Renal cortex interstitium (tissue), 11 donors: ENCODE results near the gene RPL27A. TPM values are rescaled to one million over a fixed set of nuclear protein-coding genes. Genes with fewer than 3 reads are reported as not detected.

ENCODE experiments used
- DNase-seq, 11 donors: peaks; one replicate each; pipeline ENCODE4 v3.0.0-alpha.2; 2013; ENCODE audit warnings: low read depth in 9 of 11, low spot score in 4 of 11; ENCODE audit errors: extremely low read depth in 1 of 11
- polyA plus RNA-seq, 3 donors: library from polyadenylated mRNA; unstranded; fragments of 120-200 nt; gene quantifications; one replicate each; pipeline ENCODE4 v1.2.1, GENCODE V29; 2013; ENCODE audit not compliant: insufficient read length in 3 of 3

The RPL27A gene
- polyA plus RNA-seq, 3 donors, result 1,904 to 2,290 (median 1,997) TPM

GRCh38 chr11:8711895-8712442 lies 29.4 kb downstream of the RPL27A start:
- no peak for DNase-seq

GRCh38 chr11:8712506-8712905 lies 29.9 kb downstream of the RPL27A start:
- DNase-seq, result no peak

GRCh38 chr11:8713760-8714454 lies 31.3 kb downstream of the RPL27A start:
- DNase-seq, result no peak

GRCh38 chr11:8714622-8715225 lies 32.1 kb downstream of the RPL27A start:
- no peak for DNase-seq

- DNase-seq, result no peak
These were observed 32.9 kb downstream of the RPL27A start for GRCh38 chr11:8715501-8715900.

- DNase-seq, result no peak
These were observed 34.9 kb downstream of the RPL27A start for GRCh38 chr11:8717544-8717875.

GRCh38 chr11:8717876-8718753 lies 35.5 kb downstream of the RPL27A start:
- no peak for DNase-seq

GRCh38 chr11:8719211-8719649 lies 36.6 kb downstream of the RPL27A start:
- no peak for DNase-seq

GRCh38 chr11:8719721-8720120 lies 37.1 kb downstream of the RPL27A start:
- no peak for DNase-seq

- DNase-seq, result no peak
These were observed 37.8 kb downstream of the RPL27A start for GRCh38 chr11:8720352-8720751.

GRCh38 chr11:8720868-8721608 lies 38.4 kb downstream of the RPL27A start:
- peak in 2 of 11 donors; percentile 44 to 62 for DNase-seq

GRCh38 chr11:8721609-8722500 lies 39.3 kb downstream of the RPL27A start:
- DNase-seq, result peak in 3 of 11 donors; percentile 30 to 47 (median 36)

- DNase-seq, result no peak
These were observed 40.2 kb downstream of the RPL27A start for GRCh38 chr11:8722809-8723208.

- no peak for DNase-seq
These were observed 41.1 kb downstream of the RPL27A start for GRCh38 chr11:8723711-8724110.

GRCh38 chr11:8724682-8725081 lies 42.1 kb downstream of the RPL27A start:
- DNase-seq, result no peak

GRCh38 chr11:8726395-8726794 lies 43.8 kb downstream of the RPL27A start:
- DNase-seq, result no peak

- no peak for DNase-seq
These were observed 46.0 kb downstream of the RPL27A start for GRCh38 chr11:8728563-8728962.

- no peak for DNase-seq
These were observed 46.5 kb downstream of the RPL27A start for GRCh38 chr11:8729067-8729466.
